ENCODE measurements around the gene ACACB. TPM values are rescaled to one million over a fixed set of nuclear protein-coding genes. Genes with fewer than 3 reads are reported as not detected.

Gene ACACB
- total RNA-seq, 4 donors from 2014 or later: 402 to 560 (median 525) TPM

DNA sequence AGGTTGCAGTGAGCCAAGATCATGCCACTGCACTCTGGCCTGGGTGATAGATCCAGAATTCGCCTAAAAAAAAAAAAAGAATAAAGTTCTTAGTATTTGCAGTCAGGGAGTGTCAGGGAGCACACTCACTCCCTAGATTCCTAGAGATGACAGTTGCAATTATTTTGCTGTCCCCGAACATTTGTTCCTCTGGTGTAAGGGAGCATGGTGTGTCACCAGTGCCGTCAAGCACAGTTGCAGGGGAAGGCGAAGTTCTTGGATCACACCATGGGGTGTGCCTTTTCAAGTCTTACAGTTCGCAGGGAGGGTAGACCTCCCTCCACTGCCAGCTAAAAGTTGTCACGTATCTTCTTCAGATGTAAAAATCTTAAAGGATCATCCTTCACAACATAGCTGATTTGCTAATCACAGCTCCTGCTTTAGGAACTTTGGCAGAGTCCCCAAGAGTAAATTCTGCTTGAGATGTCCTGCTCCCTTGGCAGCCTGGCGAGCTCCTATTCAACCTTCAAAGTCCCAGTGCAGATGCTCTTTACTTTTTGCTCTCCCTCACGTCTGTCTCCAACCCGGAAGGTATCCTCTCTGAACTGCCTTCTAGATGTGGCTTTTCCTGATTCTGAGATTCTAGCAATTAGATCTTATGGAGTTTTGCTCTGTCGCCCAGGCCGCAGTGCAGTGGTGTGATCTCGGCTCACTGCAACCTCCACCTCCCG, 11.3 kb downstream of the ACACB start:
- WGBS, 2 donors: 91 to 93% methylated on average over 13 of the region's 13 CpGs
- no peak overlapping the region for H3K4me3 ChIP-seq
- DNase-seq (ENCODE audit: low spot score in 2 of 2): no peak
- no peak overlapping the region for H3K27ac ChIP-seq
- no peaks in the 10 kb centered on the region for H3K9me3 ChIP-seq
- H3K27me3 ChIP-seq: no peaks in the 10 kb centered on the region
- TF ChIP-seq, protein P1, sequence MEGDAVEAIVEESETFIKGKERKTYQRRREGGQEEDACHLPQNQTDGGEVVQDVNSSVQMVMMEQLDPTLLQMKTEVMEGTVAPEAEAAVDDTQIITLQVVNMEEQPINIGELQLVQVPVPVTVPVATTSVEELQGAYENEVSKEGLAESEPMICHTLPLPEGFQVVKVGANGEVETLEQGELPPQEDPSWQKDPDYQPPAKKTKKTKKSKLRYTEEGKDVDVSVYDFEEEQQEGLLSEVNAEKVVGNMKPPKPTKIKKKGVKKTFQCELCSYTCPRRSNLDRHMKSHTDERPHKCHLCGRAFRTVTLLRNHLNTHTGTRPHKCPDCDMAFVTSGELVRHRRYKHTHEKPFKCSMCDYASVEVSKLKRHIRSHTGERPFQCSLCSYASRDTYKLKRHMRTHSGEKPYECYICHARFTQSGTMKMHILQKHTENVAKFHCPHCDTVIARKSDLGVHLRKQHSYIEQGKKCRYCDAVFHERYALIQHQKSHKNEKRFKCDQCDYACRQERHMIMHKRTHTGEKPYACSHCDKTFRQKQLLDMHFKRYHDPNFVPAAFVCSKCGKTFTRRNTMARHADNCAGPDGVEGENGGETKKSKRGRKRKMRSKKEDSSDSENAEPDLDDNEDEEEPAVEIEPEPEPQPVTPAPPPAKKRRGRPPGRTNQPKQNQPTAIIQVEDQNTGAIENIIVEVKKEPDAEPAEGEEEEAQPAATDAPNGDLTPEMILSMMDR (IDR thresholded peaks at IDR 0.05): no peak
- TF ChIP-seq POLR2A (IDR thresholded peaks at IDR 0.05) (no peak), EP300 (IDR thresholded peaks at IDR 0.05) (no peak)
- H3K4me1 ChIP-seq: peaks cover 0 to 15% (median 0%) of the 10 kb centered on the region in 4 donors
- no peaks in the 10 kb centered on the region for H3K36me3 ChIP-seq

DNA sequence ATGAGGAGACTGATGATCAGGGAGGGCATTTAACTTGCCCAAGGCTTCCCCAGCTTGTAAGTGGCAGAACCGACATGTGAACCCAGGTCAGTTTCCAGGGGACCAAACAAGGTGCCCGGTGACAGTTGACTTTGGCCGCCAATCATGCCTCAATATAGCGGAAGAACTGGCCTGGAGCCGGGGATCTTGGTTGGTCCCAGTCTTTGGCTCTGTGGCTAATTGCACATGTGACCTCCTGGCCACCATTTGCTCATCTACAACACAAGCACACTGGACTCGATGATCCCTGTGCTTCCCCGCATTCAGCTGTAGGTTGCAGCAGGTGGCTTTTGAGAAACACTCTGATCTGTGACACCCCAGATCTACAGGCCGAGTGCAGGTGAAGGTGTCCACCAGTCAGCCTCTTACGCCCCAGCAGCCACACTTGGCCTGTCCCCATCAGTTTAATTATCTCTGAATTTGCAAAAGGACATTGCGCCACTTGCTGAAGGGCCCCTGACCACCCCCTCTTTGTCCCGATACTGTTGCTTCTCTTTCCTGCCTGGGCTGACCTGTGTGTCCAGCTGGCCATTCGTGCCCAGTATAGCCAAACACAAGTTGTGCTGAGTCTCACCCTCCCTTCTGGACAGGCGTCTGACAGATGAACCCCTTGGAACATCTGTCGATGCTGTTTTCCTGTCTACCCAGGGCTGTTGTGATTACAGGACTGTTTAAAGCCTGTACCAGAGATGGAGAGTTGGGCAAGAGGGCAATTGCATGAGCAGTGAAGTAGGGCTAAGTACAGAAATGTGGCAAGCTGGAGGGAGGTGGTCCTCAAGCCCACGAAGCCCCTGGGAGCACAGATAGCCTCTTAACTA, 14.1 kb downstream of the ACACB start:
- Histone ChIP-seq H3K27me3 (no peaks in the 10 kb centered on the region), H3K36me3 (no peaks in the 10 kb centered on the region), H3K27ac (peak overlapping the region in 2 of 4 donors; percentile 26 to 68), H3K9me3 (no peaks in the 10 kb centered on the region), H3K4me1 (peaks cover 0 to 26% (median 10%) of the 10 kb centered on the region in 4 donors), H3K4me3 (no peak overlapping the region)
- TF ChIP-seq, protein P1 (IDR thresholded peaks at IDR 0.05): no peak
- no peak for TF ChIP-seq POLR2A (IDR thresholded peaks at IDR 0.05)
- TF ChIP-seq EP300 (IDR thresholded peaks at IDR 0.05): no peak
- WGBS, 2 donors: 85 to 87% methylated on average over 15 of the region's 15 CpGs
- DNase-seq (ENCODE audit: low spot score in 2 of 2): no peak

DNA sequence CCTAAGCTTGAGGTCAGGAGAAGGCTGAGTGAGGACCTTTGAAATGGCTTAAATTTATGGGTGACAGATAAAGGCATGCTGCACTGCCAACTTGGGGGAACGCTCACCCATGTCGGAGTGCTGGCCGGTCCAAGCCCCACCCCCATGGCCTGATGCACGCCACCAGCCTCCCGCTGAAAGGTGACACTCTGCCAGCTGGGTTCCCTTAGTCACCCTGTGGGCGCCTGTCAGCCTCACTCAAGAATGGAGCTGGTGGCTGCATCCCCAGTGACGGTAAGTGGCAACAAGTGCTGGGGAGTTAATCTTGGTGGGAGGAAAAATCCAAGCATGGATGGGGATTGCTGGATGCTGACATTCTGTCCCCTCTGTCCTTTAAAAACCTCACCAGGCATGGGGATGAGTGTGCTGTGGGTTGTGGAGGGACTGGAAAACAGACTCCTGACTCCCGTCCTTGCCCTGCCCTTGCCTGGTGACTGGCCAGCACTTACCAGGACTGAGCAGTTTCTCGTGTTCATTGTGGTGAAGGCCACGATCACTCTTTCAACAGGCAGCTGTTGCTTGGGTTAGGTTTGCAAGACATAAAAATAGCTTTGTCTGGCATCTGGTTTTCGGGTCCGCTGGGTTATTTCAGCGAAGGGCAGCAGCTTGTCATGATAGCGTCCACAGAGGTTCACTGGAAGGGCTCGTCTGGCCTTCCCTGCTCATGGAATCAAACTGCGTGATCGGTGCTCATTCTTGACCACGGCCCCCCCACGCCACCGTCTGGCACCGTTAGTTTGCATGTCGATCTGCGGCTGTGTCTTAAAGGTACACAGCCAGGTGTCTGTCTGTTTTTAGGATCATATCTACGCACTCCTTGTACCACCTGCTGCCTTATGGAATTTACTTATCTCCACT, 15.0 kb downstream of the ACACB start:
- peaks cover 0 to 6% (median 3%) of the 10 kb centered on the region in 4 donors for H3K9me3 ChIP-seq
- peaks cover 0 to 27% (median 10%) of the 10 kb centered on the region in 4 donors for H3K4me1 ChIP-seq
- H3K27me3 ChIP-seq: no peaks in the 10 kb centered on the region
- no peak for DNase-seq (ENCODE audit: low spot score in 2 of 2)
- H3K27ac ChIP-seq: peak overlapping the region in 2 of 4 donors; percentile 26 to 68
- no peak for TF ChIP-seq EP300 (IDR thresholded peaks at IDR 0.05)
- TF ChIP-seq, protein P1 (IDR thresholded peaks at IDR 0.05): no peak
- TF ChIP-seq POLR2A (IDR thresholded peaks at IDR 0.05): no peak
- 61% methylated on average over 24 of the region's 24 CpGs for whole genome bisulfite sequencing, 2 donors
- no peaks in the 10 kb centered on the region for H3K36me3 ChIP-seq
- H3K4me3 ChIP-seq: no peak overlapping the region

DNA sequence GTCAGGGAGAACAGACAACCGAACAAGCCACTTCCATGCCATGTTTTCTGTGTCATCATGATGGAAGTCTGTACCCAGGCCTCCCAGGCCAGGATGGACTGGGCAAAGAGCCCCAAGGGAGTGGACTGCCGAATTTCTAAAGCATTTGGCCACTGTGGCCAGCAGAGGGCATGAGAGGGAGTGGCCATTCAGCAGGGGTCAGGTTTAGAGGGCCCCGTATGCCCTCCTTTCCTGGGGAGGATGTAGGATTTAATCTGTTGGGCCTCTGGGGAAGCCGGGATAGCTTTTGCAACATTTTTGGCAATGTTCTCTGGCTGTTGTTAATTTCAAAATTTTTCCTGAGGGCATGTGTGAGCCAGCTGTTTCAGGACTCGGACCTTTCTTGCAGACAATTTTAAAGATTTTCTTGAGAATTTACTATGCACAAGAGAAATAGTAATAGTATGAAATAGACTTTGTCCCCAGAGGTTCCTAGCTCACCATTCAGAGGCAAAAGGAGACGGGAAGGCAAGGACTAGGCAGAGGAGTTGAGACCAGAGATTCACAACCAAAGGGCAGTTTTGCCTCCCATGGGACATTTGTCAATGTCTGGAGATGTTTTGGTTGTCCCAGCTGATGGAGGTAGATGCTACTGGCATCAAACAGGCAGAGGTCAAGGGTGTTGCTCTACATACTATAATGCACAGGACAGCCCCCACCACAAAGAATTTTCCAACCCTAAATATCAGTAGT, 18.0 kb downstream of the ACACB start:
- no peaks in the 10 kb centered on the region for H3K36me3 ChIP-seq
- no peaks in the 10 kb centered on the region for H3K27me3 ChIP-seq
- peaks cover 0 to 49% (median 12%) of the 10 kb centered on the region in 4 donors for H3K4me1 ChIP-seq
- H3K4me3 ChIP-seq: no peak overlapping the region
- H3K9me3 ChIP-seq: peaks cover 0 to 6% (median 3%) of the 10 kb centered on the region in 4 donors
- DNase-seq (ENCODE audit: low spot score in 2 of 2): no peak
- TF ChIP-seq EP300 (IDR thresholded peaks at IDR 0.05) (peak in 1 of 2 donors; percentile 80), POLR2A (IDR thresholded peaks at IDR 0.05) (no peak)
- TF ChIP-seq, protein P1 (IDR thresholded peaks at IDR 0.05): peak; percentile 22 to 46 (median 37)
- WGBS, 2 donors: 39 to 40% methylated on average over 6 of the region's 6 CpGs
- peak overlapping the region in 3 of 4 donors; percentile 21 to 64 (median 37) for H3K27ac ChIP-seq

Measured in tibial nerve (tissue), 4 donors.